ENCODE measurements around the gene IFI27.

- TF ChIP-seq POLR2A (IDR thresholded peaks at IDR 0.05; ENCODE audit: low read length) (no peak), GATA1 (IDR thresholded peaks at IDR 0.05; ENCODE audit: low read depth, low read length) (no peak)
These were observed 53.3 kb downstream of the IFI27 start for GRCh38 chr14:94163796-94164195.

All from erythroblast (primary cell).